CD4-positive, alpha-beta T cell treated with Interleukin-17A for 4 hours (primary cell): ENCODE results near the gene EXOC4.

Source experiments
- DNase-seq: peaks from one replicate; pipeline ENCODE4 v3.0.0-alpha.2; 2020; ENCODE audit warnings: mixed read lengths

Gene EXOC4

DNA sequence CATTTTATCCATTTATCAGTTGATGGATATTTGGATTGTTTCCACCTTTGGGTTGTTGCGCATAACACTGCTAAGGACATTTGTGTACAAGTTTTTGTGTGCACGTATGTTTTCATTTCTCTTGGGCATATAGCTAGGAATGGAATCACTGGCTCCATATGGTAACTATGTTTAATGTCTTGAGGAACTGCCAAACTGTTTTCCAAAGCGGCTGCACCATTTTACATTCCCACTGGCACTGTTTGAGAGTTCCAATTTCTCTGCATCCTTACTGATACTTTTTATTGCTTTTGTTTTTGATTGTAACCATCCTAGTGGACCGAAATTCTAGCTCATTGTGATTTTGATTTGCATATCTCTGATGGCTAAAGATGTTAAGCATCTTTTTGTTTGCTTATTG, 118.7 kb downstream of the EXOC4 start:
- no peak for DNase-seq

DNA sequence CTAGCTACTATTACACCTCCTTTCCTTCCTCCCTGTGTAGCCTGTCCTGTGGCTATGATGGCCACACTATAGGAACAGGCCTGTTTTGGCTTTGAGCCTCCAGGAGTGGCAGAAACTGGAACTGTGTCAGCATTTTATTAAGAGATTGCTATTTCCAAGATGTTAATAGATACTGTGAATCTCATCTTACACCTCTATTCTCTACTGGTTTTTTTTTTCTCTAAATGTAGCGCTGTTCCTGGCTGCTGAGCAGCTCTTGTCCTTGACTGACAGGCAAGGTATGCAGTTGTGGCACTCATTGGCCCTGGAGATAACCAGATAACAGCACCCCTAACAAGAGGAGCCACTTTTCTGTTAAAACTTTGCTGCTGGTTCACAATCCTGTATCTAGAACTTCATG, 119.5 kb downstream of the EXOC4 start:
- DNase-seq = no peak

GRCh38 chr7:133376514-133376913, 123.6 kb downstream of the EXOC4 start:
- DNase-seq = no peak

- no peak for DNase-seq
These were observed 129.1 kb downstream of the EXOC4 start for GRCh38 chr7:133381965-133382364.

- DNase-seq = no peak
These were observed 130.1 kb downstream of the EXOC4 start for GRCh38 chr7:133382775-133383559.

DNA sequence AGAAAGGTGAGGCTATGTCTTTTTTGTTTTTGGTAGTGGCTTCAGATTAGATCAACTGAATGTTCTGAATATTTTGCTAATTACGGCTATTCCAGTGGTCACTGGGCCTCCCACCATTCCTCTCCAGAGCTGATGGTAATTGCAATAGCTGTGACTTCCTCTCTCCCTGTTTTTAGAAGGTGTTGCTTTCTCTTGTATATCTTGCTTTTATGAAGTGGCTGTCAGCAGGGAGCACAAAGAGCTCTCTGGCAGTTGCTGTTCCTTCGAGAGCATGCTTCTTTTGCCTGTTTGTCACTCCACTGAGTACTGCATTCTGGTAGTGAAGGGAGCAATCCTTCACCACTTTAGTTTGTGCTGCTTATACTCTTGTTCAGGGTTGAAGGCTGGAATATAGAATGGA, 133.3 kb downstream of the EXOC4 start:
- DNase-seq = no peak

- no peak for DNase-seq
These were observed 136.8 kb downstream of the EXOC4 start for GRCh38 chr7:133389727-133390126.

- no peak for DNase-seq
These were observed 138.3 kb downstream of the EXOC4 start for GRCh38 chr7:133391206-133391605.

- no peak for DNase-seq
These were observed 141.5 kb downstream of the EXOC4 start for GRCh38 chr7:133394369-133394768.

GRCh38 chr7:133395551-133395950, 142.7 kb downstream of the EXOC4 start:
- DNase-seq = no peak

DNA sequence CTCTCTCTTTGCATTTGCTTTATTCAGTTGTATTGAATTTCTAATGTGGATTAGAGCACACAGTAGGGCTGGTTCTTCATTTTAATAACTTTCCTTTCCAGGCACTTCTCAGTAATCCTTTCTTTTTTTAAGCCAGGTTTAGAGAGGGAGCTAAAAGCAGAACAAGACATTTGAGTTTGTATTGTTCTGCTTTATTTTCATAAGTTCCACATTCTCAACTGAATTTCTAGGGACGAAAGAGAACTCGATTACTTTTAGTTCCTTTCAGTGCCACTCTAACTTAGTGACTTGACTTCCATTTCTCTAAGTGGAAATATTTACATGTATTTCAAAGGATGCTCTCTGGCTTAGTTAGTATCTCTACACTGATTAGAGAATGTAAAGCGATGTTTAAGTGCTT, 145.6 kb downstream of the EXOC4 start:
- DNase-seq = no peak

- no peak for DNase-seq
These were observed 148.3 kb downstream of the EXOC4 start for GRCh38 chr7:133401225-133401624.

GRCh38 chr7:133408212-133408611, 155.3 kb downstream of the EXOC4 start:
- no peak for DNase-seq

- no peak for DNase-seq
These were observed 156.5 kb downstream of the EXOC4 start for GRCh38 chr7:133409421-133409820.

- no peak for DNase-seq
These were observed 157.1 kb downstream of the EXOC4 start for GRCh38 chr7:133409966-133410365.

DNA sequence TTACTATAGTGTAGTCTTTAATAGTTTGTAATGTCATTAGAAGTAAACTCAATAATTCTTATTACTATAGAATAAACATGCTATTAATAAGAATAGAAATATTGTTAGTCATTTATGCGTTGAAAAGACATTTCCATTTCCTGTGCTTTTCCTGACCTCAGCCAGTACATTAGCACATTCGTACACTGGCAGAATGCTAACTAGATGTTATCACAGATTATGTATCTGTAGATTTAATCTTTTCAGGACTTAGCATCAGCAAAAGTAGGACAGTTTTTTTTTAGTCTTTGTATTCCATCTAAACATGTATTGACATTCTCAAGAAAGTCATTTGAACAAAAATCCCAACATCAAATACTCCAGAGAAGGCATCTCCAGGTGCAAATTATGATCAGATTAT, 158.5 kb downstream of the EXOC4 start:
- no peak for DNase-seq

DNA sequence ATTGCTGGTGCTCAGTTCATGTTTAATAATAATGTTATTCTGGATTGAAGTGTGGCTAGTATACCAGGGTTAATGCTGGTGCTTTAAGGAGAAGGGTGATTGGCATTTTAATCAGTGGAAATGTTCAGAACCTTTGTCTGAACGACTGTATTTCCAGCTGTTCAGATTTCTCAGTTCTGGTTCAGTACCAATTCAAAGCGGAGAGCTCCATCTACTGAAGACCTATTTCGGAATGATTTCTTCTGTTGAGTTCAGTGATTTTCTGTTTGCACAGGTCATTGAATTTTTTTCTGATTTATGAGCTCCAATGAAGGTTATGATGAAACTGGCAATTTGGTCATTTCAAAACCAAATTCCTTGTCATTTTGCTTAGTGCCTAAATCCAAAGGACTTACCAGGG, 160.1 kb downstream of the EXOC4 start:
- no peak for DNase-seq

GRCh38 chr7:133419041-133419440, 166.2 kb downstream of the EXOC4 start:
- DNase-seq = no peak

DNA sequence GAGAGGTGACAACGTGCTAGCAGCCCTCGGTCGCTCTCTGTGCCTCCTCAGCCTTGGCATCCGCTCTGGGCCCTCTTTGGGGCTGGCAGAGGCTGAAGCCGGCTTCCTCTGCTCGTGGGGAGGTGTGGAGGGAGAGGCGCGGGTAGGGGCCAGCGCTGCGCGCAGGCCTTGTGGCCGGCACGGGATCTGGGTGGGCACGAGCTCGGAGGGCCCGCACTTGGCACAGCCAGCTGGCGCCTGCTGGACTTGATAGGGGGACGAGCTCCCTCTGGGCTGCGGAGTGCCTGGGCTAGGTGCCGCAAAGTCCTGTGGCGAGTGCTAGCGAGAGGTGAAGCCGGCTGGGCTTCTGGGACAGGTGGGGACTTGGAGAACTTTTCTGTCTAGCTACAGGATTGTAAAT, 170.7 kb downstream of the EXOC4 start:
- no peak for DNase-seq

DNA sequence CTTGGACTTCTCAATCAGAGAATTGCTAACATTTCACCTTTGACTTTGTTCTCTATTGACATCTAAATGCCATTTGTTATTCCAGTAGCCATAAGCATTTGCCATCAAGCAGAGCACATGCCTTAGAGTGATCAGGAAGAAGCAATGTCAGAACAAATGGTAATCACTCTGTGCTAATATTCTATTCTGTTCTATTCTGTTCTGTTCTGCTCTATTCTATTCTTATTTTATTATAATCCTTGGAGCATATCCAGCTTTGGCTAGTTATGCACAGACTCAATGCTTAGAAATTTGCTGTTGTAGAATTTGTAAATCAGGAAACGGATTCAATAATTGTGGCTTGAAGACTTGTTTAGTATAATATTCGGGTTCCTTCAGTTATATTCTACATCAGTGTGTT, 175.4 kb downstream of the EXOC4 start:
- DNase-seq = no peak

DNA sequence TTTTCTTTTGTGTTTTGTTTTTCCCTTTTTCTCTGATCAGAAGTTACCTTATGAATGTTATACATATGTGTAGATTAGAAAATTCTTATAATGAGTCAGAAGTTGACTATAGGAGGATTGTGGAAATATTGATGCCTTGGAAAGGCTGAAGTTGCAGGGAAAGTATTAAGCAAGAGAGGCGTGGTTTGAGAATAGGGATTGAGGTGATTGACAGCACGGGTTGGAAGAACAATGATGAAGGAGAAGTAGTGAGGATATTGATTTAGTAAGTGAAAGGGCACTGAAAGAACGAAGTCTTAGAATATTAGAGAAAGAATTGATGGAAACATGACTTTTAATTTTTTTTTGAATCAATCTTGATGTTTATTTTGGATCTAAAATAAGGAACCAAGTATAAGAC, 176.0 kb downstream of the EXOC4 start:
- no peak for DNase-seq

DNA sequence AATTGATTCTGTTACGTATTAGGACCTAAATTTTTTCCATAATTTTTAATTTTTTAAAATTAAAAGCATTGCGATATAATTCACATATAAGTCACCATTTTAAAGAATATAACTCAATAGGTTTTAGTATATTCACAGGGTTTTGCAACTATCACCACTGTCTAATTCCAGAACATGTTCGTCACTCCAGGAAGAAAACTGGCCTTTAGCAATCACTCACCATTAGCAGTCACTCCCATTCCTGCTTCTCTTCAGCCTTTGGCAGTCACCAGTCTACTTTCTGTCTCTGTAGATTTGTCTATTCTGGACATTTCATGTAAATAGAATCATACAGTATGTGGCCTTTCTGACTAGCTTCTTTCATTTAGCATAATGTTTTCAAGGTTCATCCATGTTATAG, 176.5 kb downstream of the EXOC4 start:
- DNase-seq = no peak

GRCh38 chr7:133431134-133431724, 178.4 kb downstream of the EXOC4 start:
- no peak for DNase-seq

DNA sequence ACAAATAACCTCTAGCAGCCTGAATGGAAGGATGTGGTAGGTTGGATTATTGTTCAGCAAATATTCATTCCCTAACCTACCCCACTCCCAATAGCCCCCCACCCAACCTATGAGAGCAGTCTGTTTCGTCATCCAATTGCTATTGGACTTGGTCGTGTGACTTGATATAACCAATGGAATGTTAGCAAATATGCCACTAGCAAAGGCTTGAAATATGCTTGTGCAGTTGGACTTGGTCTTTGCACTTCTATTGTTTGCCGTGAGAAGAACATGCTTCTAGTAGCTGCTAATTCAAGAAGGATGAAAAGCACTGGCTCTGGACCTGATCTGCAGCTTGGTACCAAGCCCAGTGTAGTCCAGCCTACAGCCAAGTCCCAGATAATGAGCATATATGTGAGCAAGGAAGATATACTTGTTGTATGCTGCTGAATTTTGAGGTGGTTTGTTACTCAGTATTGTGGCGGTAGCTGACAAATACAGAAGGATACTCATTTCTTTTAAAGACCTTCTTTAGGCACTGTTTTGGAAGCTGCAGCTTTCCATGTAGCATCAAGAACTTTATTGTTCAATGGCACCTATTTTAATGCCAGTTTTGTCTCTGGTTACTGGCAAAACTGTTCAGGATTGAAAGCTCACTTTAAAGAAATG, 180.4 kb downstream of the EXOC4 start:
- DNase-seq = no peak
